PC-3 (cell line): ENCODE data around the gene ENPP1. TPM values are rescaled to one million over a fixed set of nuclear protein-coding genes. Genes with fewer than 3 reads are reported as not detected.

Experiments
- ATAC-seq: fragments of 200-7000 bp; cut with Tn5 transposase; 2 replicates; pipeline ENCODE4 v1.9.1; 2020; ENCODE audit warnings: mild to moderate bottlenecking, moderate library complexity
- BruUV-seq: library from RNA; stranded (reverse); fragments of 400-500 nt; replicated peaks from 2 replicates; lab custom pipeline; 2021; lab: Mats Ljungman, UMichigan
- CTCF ChIA-PET: fragments of 300-600 bp; sonication (Branson Sonifier 250); formaldehyde crosslinking; loops from one replicate; lab custom pipeline; 2022; ENCODE audit warnings: antibody characterized with exemption; lab: Charles Lee
- POLR2A ChIA-PET: fragments of 300-600 bp; sonication (Branson Sonifier 250); formaldehyde crosslinking; loops from one replicate; lab custom pipeline; 2022; ENCODE audit warnings: antibody characterized with exemption; ENCODE audit not compliant: unreplicated experiment; lab: Charles Lee
- DNase-seq: peaks from one replicate; pipeline ENCODE4 v3.0.0-alpha.2; 2015
- H2AFZ ChIP-seq: fragments of 300-600 bp; sonication (generic); 2 replicates; pipeline ENCODE4 v1.6.0; 2016; ENCODE audit warnings: antibody characterized with exemption, low read length
- H3F3A ChIP-seq: fragments of 300-600 bp; sonication (generic); one replicate; pipeline ENCODE4 v1.6.0; 2017; ENCODE audit warnings: antibody characterized with exemption, low read length, control low read depth, mild to moderate bottlenecking; ENCODE audit not compliant: unreplicated experiment
- H3K27ac ChIP-seq: fragments of 300-600 bp; sonication (generic); 2 replicates; pipeline ENCODE4 v1.5.1; 2016; ENCODE audit warnings: mild to moderate bottlenecking, low read length
- H3K27me3 ChIP-seq: fragments of 300-600 bp; sonication (generic); 2 replicates; pipeline ENCODE4 v1.6.1; 2016; ENCODE audit warnings: low read length, mixed read lengths
- H3K36me3 ChIP-seq: fragments of 300-600 bp; sonication (generic); 2 replicates; pipeline ENCODE4 v1.6.1; 2016; ENCODE audit warnings: low read depth, mixed run types, low read length, mixed read lengths
- H3K4me1 ChIP-seq: fragments of 300-600 bp; sonication (generic); 2 replicates; pipeline ENCODE4 v1.5.1; 2016; ENCODE audit warnings: low read length; ENCODE audit not compliant: insufficient read depth
- H3K4me2 ChIP-seq: fragments of 300-600 bp; sonication (generic); 2 replicates; pipeline ENCODE4 v1.6.0; 2016; ENCODE audit warnings: low read length
- H3K4me3 ChIP-seq: fragments of 300-600 bp; sonication (generic); 2 replicates; pipeline ENCODE4 v1.5.1; 2016; ENCODE audit warnings: mild to moderate bottlenecking, low read length, mixed read lengths
- H3K79me2 ChIP-seq: fragments of 300-600 bp; sonication (generic); 2 replicates; pipeline ENCODE4 v1.6.1; 2017; ENCODE audit warnings: low read length, mixed read lengths
- H3K9ac ChIP-seq: fragments of 300-600 bp; sonication (generic); 2 replicates; pipeline ENCODE4 v1.6.0; 2016; ENCODE audit warnings: mild to moderate bottlenecking, low read length
- H3K9me2 ChIP-seq: fragments of 300-600 bp; sonication (generic); replicated peaks from 2 replicates; pipeline ENCODE4 v1.6.1; 2016; ENCODE audit warnings: mixed run types, low read length, mixed read lengths
- H3K9me3 ChIP-seq: fragments of 300-600 bp; sonication (generic); 2 replicates; pipeline ENCODE4 v1.6.1; 2016; ENCODE audit warnings: low read length, mixed read lengths
- H4K20me1 ChIP-seq: fragments of 300-600 bp; sonication (generic); 2 replicates; pipeline ENCODE4 v1.6.1; 2016; ENCODE audit warnings: low read length, mixed read lengths
- CTCF ChIP-seq: fragments of 300-600 bp; sonication (generic); conservative IDR thresholded peaks from 2 replicates; pipeline ENCODE4 v1.5.1; 2017; ENCODE audit warnings: antibody characterized with exemption, low read depth, mild to moderate bottlenecking, low read length
- EZH2 ChIP-seq: fragments of 300-600 bp; sonication (generic); IDR thresholded peaks from one replicate; pipeline ENCODE4 v1.6.1; 2017; ENCODE audit warnings: antibody characterized with exemption, mild to moderate bottlenecking, low read length; ENCODE audit not compliant: unreplicated experiment
- EZH2phosphoT487 ChIP-seq: fragments of 300-600 bp; sonication (generic); IDR thresholded peaks from 2 replicates; pipeline ENCODE4 v1.6.1; 2018; ENCODE audit warnings: mild to moderate bottlenecking, antibody characterized with exemption, low read length, borderline replicate concordance
- intact Hi-C: fragments of 100-400 bp; cut with micrococcal nuclease; formaldehyde crosslinking; loops from 2 replicates; pipeline ENCODE4 v1.9.0; 2023
- total RNA-seq: library from RNA; depleted of rRNA; stranded (reverse); fragments of >200 nt; gene quantifications from 2 replicates; pipeline ENCODE4 v1.2.3, GENCODE V29; 2014

The ENPP1 gene
- total RNA-seq, 1 experiment from 2014 or later: 5.1 TPM

GRCh38 chr6:131886517-131886916 lies 78.7 kb downstream of the ENPP1 start:
- DNase-seq: no peak
- no peak for ATAC-seq
- Histone ChIP-seq H3K9me3 (no peaks in the 10 kb centered on the region), H2AFZ (no peak overlapping the region), H3F3A (no peaks in the 10 kb centered on the region), H3K4me3 (no peak overlapping the region), H3K36me3 (no peaks in the 10 kb centered on the region), H3K27ac (no peak overlapping the region), H3K9me2 (no peaks in the 10 kb centered on the region), H3K27me3 (no peaks in the 10 kb centered on the region), H3K79me2 (no peaks in the 10 kb centered on the region), H3K4me2 (no peak overlapping the region), H4K20me1 (no peaks in the 10 kb centered on the region), H3K4me1 (no peaks in the 10 kb centered on the region), H3K9ac (no peak overlapping the region)
- intact Hi-C loops: no loop called here
- ChIA-PET POLR2A (no interaction called here), CTCF (no interaction called here)
- BruUV-seq: no TSS peak
- TF ChIP-seq EZH2 (no peak), CTCF (no peak), EZH2phosphoT487 (no peak)

GRCh38 chr6:131890091-131890490 lies 82.3 kb downstream of the ENPP1 start:
- no peaks in the 10 kb centered on the region for H3K79me2 ChIP-seq
- no peaks in the 10 kb centered on the region for H3F3A ChIP-seq
- no peak overlapping the region for H3K4me2 ChIP-seq
- ChIA-PET CTCF (no interaction called here), POLR2A (no interaction called here)
- ATAC-seq: no peak
- H3K4me1 ChIP-seq: peaks cover 7% of the 10 kb centered on the region
- no peaks in the 10 kb centered on the region for H4K20me1 ChIP-seq
- TF ChIP-seq EZH2: no peak
- TF ChIP-seq EZH2phosphoT487: no peak
- H3K9me3 ChIP-seq: no peaks in the 10 kb centered on the region
- intact Hi-C loops: no loop called here
- H3K36me3 ChIP-seq: no peaks in the 10 kb centered on the region
- no TSS peak for BruUV-seq
- no peaks in the 10 kb centered on the region for H3K27me3 ChIP-seq
- H3K9me2 ChIP-seq: no peaks in the 10 kb centered on the region
- H3K4me3 ChIP-seq: no peak overlapping the region
- no peak for DNase-seq
- H3K9ac ChIP-seq: no peak overlapping the region
- no peak overlapping the region for H2AFZ ChIP-seq
- H3K27ac ChIP-seq: no peak overlapping the region

GRCh38 chr6:131893198-131893597 lies 85.4 kb downstream of the ENPP1 start:
- TF ChIP-seq EZH2 (no peak), EZH2phosphoT487 (no peak), CTCF (no peak)
- H2AFZ ChIP-seq: no peak overlapping the region
- H3K4me3 ChIP-seq: no peak overlapping the region
- BruUV-seq: no TSS peak
- intact Hi-C loops: no loop called here
- ChIA-PET POLR2A (no interaction called here), CTCF (no interaction called here)
- H3K79me2 ChIP-seq: no peaks in the 10 kb centered on the region
- H3F3A ChIP-seq: no peaks in the 10 kb centered on the region
- 0 out of 2 replicates have a peak, but pooled peaks cover 2% of the 10 kb centered on the region for H3K9me3 ChIP-seq
- ATAC-seq (no peak), DNase-seq (no peak)
- H3K9ac ChIP-seq: no peak overlapping the region
- H3K4me2 ChIP-seq: no peak overlapping the region
- no peaks in the 10 kb centered on the region for H3K9me2 ChIP-seq
- H3K27ac ChIP-seq: no peak overlapping the region
- H3K4me1 ChIP-seq: peaks cover 13% of the 10 kb centered on the region
- no peaks in the 10 kb centered on the region for H3K27me3 ChIP-seq
- H3K36me3 ChIP-seq: no peaks in the 10 kb centered on the region
- no peaks in the 10 kb centered on the region for H4K20me1 ChIP-seq
